GM19240 (cell line): ENCODE results near the gene NELFA.

Source experiments
- DNase-seq: peaks from one replicate; pipeline ENCODE4 v3.0.0; 2011; ENCODE audit warnings: low spot score; ENCODE audit not compliant: insufficient read length

NELFA gene

DNA sequence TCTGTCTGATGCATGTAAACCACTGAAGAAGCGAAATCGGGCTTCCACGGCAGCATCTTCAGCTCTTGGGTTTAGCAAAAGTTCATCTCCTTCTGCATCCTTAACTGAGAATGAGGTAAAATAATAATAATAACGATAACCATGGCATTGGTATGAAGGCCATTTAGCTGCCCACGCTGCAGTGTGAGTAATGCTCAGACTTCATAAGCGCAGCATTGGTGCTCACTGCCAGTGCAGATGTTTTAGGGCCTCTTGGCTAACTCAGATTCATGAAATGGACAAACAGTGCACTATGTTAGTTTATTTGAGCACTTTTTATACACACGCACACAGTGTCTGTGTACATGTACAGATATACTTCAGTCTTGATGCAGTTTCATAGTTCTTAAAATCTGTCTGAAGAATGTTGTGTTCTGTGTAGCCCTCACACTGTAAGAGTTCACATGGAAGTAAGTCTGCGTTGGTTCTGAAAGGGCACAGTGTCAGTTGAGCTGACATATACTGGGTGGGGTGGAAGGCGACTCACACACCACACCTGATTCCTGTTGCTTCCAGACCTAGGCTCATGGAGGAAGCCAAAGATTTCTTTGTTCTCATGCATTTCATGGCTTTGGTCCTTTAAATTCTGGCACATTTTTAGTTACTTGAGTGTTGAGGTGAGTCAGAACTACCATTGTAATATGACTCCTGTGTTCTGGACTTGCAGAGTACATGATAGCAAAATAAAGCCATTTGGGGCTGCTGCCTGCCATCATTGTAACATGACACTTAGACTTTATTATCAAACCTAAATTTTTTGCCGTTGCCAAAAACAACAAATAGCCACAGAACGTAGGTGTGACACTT lies 68.9 kb downstream of the NELFA start:
- DNase-seq = no peak

DNA sequence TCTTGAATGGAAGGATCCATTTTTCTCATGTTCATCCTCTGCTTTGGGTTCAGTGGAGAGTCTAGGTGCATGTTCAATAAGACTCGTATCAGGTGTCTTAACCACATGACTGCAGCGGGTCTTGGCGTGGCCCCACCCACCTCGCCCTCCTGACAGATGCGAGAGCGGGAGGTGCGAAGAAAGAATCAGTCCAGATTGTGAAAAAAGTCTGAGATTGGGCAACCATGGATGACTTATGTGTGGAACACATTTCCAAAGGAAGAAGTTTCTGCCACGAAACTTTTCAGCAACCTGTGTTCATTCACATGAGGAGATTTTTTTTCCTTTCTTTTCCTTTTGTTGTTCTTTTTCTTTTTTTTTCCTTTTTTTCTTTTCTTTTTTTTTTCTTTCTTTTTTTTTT lies 70.7 kb downstream of the NELFA start:
- DNase-seq = no peak

DNA sequence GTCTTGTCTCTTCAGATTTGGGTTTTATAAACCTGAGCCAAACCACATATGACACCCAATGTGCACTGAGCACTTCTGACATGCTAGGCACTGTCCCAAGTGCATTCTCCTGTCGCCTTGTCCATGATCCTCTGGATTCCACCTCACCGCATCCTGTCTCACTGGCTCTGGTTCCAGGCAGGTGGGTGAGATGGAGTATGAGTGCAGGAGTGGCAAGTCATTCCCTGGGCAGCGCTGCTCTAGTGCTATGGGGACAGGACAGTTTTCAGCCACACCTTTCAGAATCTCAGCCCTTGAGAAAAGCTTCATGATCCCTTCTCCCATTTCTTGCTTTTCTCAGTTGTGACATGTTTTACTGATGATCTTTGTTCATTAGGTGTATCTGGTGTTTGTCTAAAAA lies 71.2 kb downstream of the NELFA start:
- DNase-seq = no peak

DNA sequence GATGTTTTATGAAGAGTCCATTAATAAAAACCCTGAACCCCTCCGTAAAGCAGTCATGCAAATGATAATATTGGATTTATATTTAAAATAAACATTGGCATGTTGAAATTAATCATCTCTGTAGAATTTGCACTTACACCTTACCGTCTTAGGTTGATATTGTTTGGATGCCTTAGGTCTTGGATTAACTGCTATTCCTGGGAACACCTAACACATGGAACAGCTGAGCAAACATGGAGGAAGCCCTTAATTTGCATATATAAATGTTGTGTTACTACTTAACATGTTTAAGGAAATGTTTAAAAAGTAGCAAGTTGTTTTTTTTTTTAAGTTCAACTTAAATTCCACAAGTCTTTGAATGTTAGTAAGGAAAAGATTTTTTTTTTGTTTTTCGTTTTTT lies 75.1 kb downstream of the NELFA start:
- DNase-seq = no peak

DNA sequence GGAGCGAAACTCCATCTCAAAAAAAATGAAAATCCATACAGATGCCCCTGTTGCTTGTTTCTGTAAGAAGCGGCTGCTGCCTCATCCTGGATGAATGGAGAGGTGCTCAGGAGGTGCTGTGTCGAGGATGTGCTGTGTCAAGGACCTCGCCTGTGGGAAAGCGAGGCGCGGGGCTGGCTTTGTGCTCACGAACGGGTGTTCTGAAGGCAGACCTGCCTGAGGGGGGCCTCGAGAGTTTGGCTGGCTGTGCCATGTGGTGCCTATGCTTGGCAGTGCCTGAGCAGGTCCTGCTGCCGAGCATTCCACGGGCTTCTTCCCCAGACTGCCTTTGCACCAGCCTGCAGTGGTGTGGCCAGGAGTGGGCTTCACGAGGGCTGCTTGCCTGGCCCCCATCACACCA lies 76.0 kb downstream of the NELFA start:
- DNase-seq = no peak
